NOMO-1 (cell line): ENCODE data around the gene MAVS.
"Not testable (repeated sequence)": the region's sequence is repeated elsewhere in the genome, so short reads cannot be mapped to it uniquely, and the experiment has no call there.

Experiments
- DNase-seq, 2 experiments: peaks; one replicate each; lab custom pipeline; 2025; ENCODE audit not compliant: unreplicated experiment in 2 of 2; lab: John Stamatoyannopoulos, UW

Gene MAVS

GRCh38 chr20:3906744-3907721 lies 60.4 kb downstream of the MAVS start:
- not testable (repeated sequence) for DNase-seq

GRCh38 chr20:3908667-3909066 lies 62.0 kb downstream of the MAVS start:
- no peak for DNase-seq

GRCh38 chr20:3909952-3910366 lies 63.3 kb downstream of the MAVS start:
- DNase-seq = no peak

GRCh38 chr20:3910853-3911252 lies 64.2 kb downstream of the MAVS start:
- no peak for DNase-seq

- DNase-seq = no peak
These were observed 65.3 kb downstream of the MAVS start for GRCh38 chr20:3911956-3912355.

- DNase-seq = no peak
These were observed 67.8 kb downstream of the MAVS start for GRCh38 chr20:3914446-3914845.

- DNase-seq = no peak
These were observed 69.1 kb downstream of the MAVS start for GRCh38 chr20:3915691-3916090.

GRCh38 chr20:3916364-3916763 lies 69.7 kb downstream of the MAVS start:
- no peak for DNase-seq

GRCh38 chr20:3919352-3919751 lies 72.7 kb downstream of the MAVS start:
- DNase-seq = no peak

GRCh38 chr20:3922223-3922982 lies 75.8 kb downstream of the MAVS start:
- no peak for DNase-seq

- no peak for DNase-seq
These were observed 76.3 kb downstream of the MAVS start for GRCh38 chr20:3922983-3923339.

- DNase-seq = no peak
These were observed 77.2 kb downstream of the MAVS start for GRCh38 chr20:3923818-3924217.

- DNase-seq = no peak
These were observed 77.9 kb downstream of the MAVS start for GRCh38 chr20:3924304-3925112.

GRCh38 chr20:3925113-3925695 lies 78.6 kb downstream of the MAVS start:
- no peak for DNase-seq
